Measurements from ENCODE around the gene OR2T29. TPM values are rescaled to one million over a fixed set of nuclear protein-coding genes. Genes with fewer than 3 reads are reported as not detected.
"Not testable (repeated sequence)": the region's sequence is repeated elsewhere in the genome, so short reads cannot be mapped to it uniquely, and the experiment has no call there.

Gene OR2T29
- polyA plus RNA-seq, 1 donor (not counting 4 experiments of a cell fraction or from before 2014, with no cell fraction given) = not detected

- DNase-seq (ENCODE audit: low read depth, low spot score); H3K27ac ChIP-seq (ENCODE audit: control insufficient read depth, insufficient read depth, low read length); H4K20me1 ChIP-seq (ENCODE audit: control insufficient read depth, extremely low read depth, insufficient read depth, low read length); H3K36me3 ChIP-seq (ENCODE audit: control insufficient read depth in 2 of 2, extremely low read depth in 1 of 2, insufficient read depth in 2 of 2, low read length in 2 of 2); H3K27me3 ChIP-seq (ENCODE audit: control insufficient read depth, extremely low read depth, insufficient read depth, low read length); dilution Hi-C loops (cut with MboI; ENCODE audit: extremely low pct_ligation_motif_present, low sequenced_read_pairs); H3K4me3 ChIP-seq (ENCODE audit: control insufficient read depth in 2 of 3, extremely low read depth in 1 of 3, insufficient read depth in 2 of 3, low read depth in 1 of 3, low read length in 3 of 3); H3K9me3 ChIP-seq (ENCODE audit: control insufficient read depth, low read depth, low read length); FAIRE-seq; H3K9me1 ChIP-seq (ENCODE audit: control insufficient read depth, extremely low read depth, insufficient read depth, low read length); H2AFZ ChIP-seq (ENCODE audit: control insufficient read depth, low read length); H3K79me2 ChIP-seq (ENCODE audit: control insufficient read depth, insufficient read depth, low read length); H3K9ac ChIP-seq (ENCODE audit: control insufficient read depth, extremely low read depth, insufficient read depth, low read length); H3K4me1 ChIP-seq (ENCODE audit: control insufficient read depth, extremely low read depth, insufficient read depth, low read length); H3K4me2 ChIP-seq (ENCODE audit: control insufficient read depth, extremely low read depth, insufficient read depth, low read depth, low read length): not testable (repeated sequence)
These were observed 9.5 kb upstream of the OR2T29 start for GRCh38 chr1:248572049-248572448.

- dilution Hi-C loops (cut with MboI; ENCODE audit: extremely low pct_ligation_motif_present, low sequenced_read_pairs); H3K9me3 ChIP-seq (ENCODE audit: control insufficient read depth, low read depth, low read length); H3K9me1 ChIP-seq (ENCODE audit: control insufficient read depth, extremely low read depth, insufficient read depth, low read length); H4K20me1 ChIP-seq (ENCODE audit: control insufficient read depth, extremely low read depth, insufficient read depth, low read length); DNase-seq (ENCODE audit: low read depth, low spot score); H3K27me3 ChIP-seq (ENCODE audit: control insufficient read depth, extremely low read depth, insufficient read depth, low read length); H3K4me2 ChIP-seq (ENCODE audit: control insufficient read depth, extremely low read depth, insufficient read depth, low read depth, low read length); H3K9ac ChIP-seq (ENCODE audit: control insufficient read depth, extremely low read depth, insufficient read depth, low read length); H3K27ac ChIP-seq (ENCODE audit: control insufficient read depth, insufficient read depth, low read length); H3K36me3 ChIP-seq (ENCODE audit: control insufficient read depth in 2 of 2, extremely low read depth in 1 of 2, insufficient read depth in 2 of 2, low read length in 2 of 2); FAIRE-seq; H3K4me3 ChIP-seq (ENCODE audit: control insufficient read depth in 2 of 3, extremely low read depth in 1 of 3, insufficient read depth in 2 of 3, low read depth in 1 of 3, low read length in 3 of 3); H3K4me1 ChIP-seq (ENCODE audit: control insufficient read depth, extremely low read depth, insufficient read depth, low read length); H2AFZ ChIP-seq (ENCODE audit: control insufficient read depth, low read length); H3K79me2 ChIP-seq (ENCODE audit: control insufficient read depth, insufficient read depth, low read length): not testable (repeated sequence)
These were observed 8.2 kb upstream of the OR2T29 start for GRCh38 chr1:248570811-248571210.

GRCh38 chr1:248569049-248569448 is 6.5 kb upstream of the OR2T29 start:
- H3K9me1 ChIP-seq (ENCODE audit: control insufficient read depth, extremely low read depth, insufficient read depth, low read length); H3K79me2 ChIP-seq (ENCODE audit: control insufficient read depth, insufficient read depth, low read length); H3K27me3 ChIP-seq (ENCODE audit: control insufficient read depth, extremely low read depth, insufficient read depth, low read length); H3K4me3 ChIP-seq (ENCODE audit: control insufficient read depth in 2 of 3, extremely low read depth in 1 of 3, insufficient read depth in 2 of 3, low read depth in 1 of 3, low read length in 3 of 3); H3K9me3 ChIP-seq (ENCODE audit: control insufficient read depth, low read depth, low read length); DNase-seq (ENCODE audit: low read depth, low spot score); H3K27ac ChIP-seq (ENCODE audit: control insufficient read depth, insufficient read depth, low read length); FAIRE-seq; H3K9ac ChIP-seq (ENCODE audit: control insufficient read depth, extremely low read depth, insufficient read depth, low read length); H2AFZ ChIP-seq (ENCODE audit: control insufficient read depth, low read length); dilution Hi-C loops (cut with MboI; ENCODE audit: extremely low pct_ligation_motif_present, low sequenced_read_pairs); H3K4me1 ChIP-seq (ENCODE audit: control insufficient read depth, extremely low read depth, insufficient read depth, low read length); H4K20me1 ChIP-seq (ENCODE audit: control insufficient read depth, extremely low read depth, insufficient read depth, low read length); H3K4me2 ChIP-seq (ENCODE audit: control insufficient read depth, extremely low read depth, insufficient read depth, low read depth, low read length); H3K36me3 ChIP-seq (ENCODE audit: control insufficient read depth in 2 of 2, extremely low read depth in 1 of 2, insufficient read depth in 2 of 2, low read length in 2 of 2): not testable (repeated sequence)

GRCh38 chr1:248565530-248566373 is 3.2 kb upstream of the OR2T29 start:
- H4K20me1 ChIP-seq (ENCODE audit: control insufficient read depth, extremely low read depth, insufficient read depth, low read length); H3K9me1 ChIP-seq (ENCODE audit: control insufficient read depth, extremely low read depth, insufficient read depth, low read length); H3K9me3 ChIP-seq (ENCODE audit: control insufficient read depth, low read depth, low read length); H3K27me3 ChIP-seq (ENCODE audit: control insufficient read depth, extremely low read depth, insufficient read depth, low read length); H3K79me2 ChIP-seq (ENCODE audit: control insufficient read depth, insufficient read depth, low read length); H3K27ac ChIP-seq (ENCODE audit: control insufficient read depth, insufficient read depth, low read length); DNase-seq (ENCODE audit: low read depth, low spot score); H3K4me3 ChIP-seq (ENCODE audit: control insufficient read depth in 2 of 3, extremely low read depth in 1 of 3, insufficient read depth in 2 of 3, low read depth in 1 of 3, low read length in 3 of 3); H3K4me2 ChIP-seq (ENCODE audit: control insufficient read depth, extremely low read depth, insufficient read depth, low read depth, low read length); H2AFZ ChIP-seq (ENCODE audit: control insufficient read depth, low read length); H3K9ac ChIP-seq (ENCODE audit: control insufficient read depth, extremely low read depth, insufficient read depth, low read length); H3K4me1 ChIP-seq (ENCODE audit: control insufficient read depth, extremely low read depth, insufficient read depth, low read length); H3K36me3 ChIP-seq (ENCODE audit: control insufficient read depth in 2 of 2, extremely low read depth in 1 of 2, insufficient read depth in 2 of 2, low read length in 2 of 2); FAIRE-seq; dilution Hi-C loops (cut with MboI; ENCODE audit: extremely low pct_ligation_motif_present, low sequenced_read_pairs): not testable (repeated sequence)

GRCh38 chr1:248551027-248551426 is 11.5 kb downstream of the OR2T29 start:
- FAIRE-seq; H3K4me1 ChIP-seq (ENCODE audit: control insufficient read depth, extremely low read depth, insufficient read depth, low read length); H3K4me3 ChIP-seq (ENCODE audit: control insufficient read depth in 2 of 3, extremely low read depth in 1 of 3, insufficient read depth in 2 of 3, low read depth in 1 of 3, low read length in 3 of 3); H3K9ac ChIP-seq (ENCODE audit: control insufficient read depth, extremely low read depth, insufficient read depth, low read length); H2AFZ ChIP-seq (ENCODE audit: control insufficient read depth, low read length); H3K79me2 ChIP-seq (ENCODE audit: control insufficient read depth, insufficient read depth, low read length); H3K36me3 ChIP-seq (ENCODE audit: control insufficient read depth in 2 of 2, extremely low read depth in 1 of 2, insufficient read depth in 2 of 2, low read length in 2 of 2); H3K27ac ChIP-seq (ENCODE audit: control insufficient read depth, insufficient read depth, low read length); DNase-seq (ENCODE audit: low read depth, low spot score); H3K9me3 ChIP-seq (ENCODE audit: control insufficient read depth, low read depth, low read length); dilution Hi-C loops (cut with MboI; ENCODE audit: extremely low pct_ligation_motif_present, low sequenced_read_pairs); H3K9me1 ChIP-seq (ENCODE audit: control insufficient read depth, extremely low read depth, insufficient read depth, low read length); H3K27me3 ChIP-seq (ENCODE audit: control insufficient read depth, extremely low read depth, insufficient read depth, low read length); H3K4me2 ChIP-seq (ENCODE audit: control insufficient read depth, extremely low read depth, insufficient read depth, low read depth, low read length); H4K20me1 ChIP-seq (ENCODE audit: control insufficient read depth, extremely low read depth, insufficient read depth, low read length): not testable (repeated sequence)
